Peyer's patch (tissue), 4 donors: Measurements from ENCODE around the gene PBLD. TPM values are rescaled to one million over a fixed set of nuclear protein-coding genes. Genes with fewer than 3 reads are reported as not detected.

Source experiments
- DNase-seq, 3 donors: peaks; one replicate each; pipeline ENCODE4 v3.0.0-alpha.2; 2017 to 2019
- H3K27ac ChIP-seq, 4 donors: fragments of 200-600 bp; sonication (generic); one replicate each; pipeline ENCODE4 v1.5.1; 2016 to 2019
- H3K27me3 ChIP-seq, 2 donors: fragments of 200-600 bp; sonication (generic); one replicate each; pipeline ENCODE4 v1.5.1; 2019
- H3K36me3 ChIP-seq, 3 donors: fragments of 200-600 bp; sonication (generic); one replicate each; pipeline ENCODE4 v1.5.1; 2016 to 2019
- H3K4me1 ChIP-seq, 4 donors: fragments of 200-600 bp; sonication (generic); one replicate each; pipeline ENCODE4 v1.5.1; 2016 to 2019
- H3K4me3 ChIP-seq, 4 donors: fragments of 200-600 bp; sonication (generic); 1 replicate in 3 of 4; 2 replicates in 1 of 4; pipeline ENCODE4 v1.5.1; 2016 to 2019; ENCODE audit warnings: mild to moderate bottlenecking in 1 of 4
- H3K9me3 ChIP-seq, 4 donors: fragments of 200-600 bp; sonication (generic); one replicate each; pipeline ENCODE4 v1.5.1; 2016 to 2019; ENCODE audit warnings: mild to moderate bottlenecking in 1 of 4
- CTCF ChIP-seq, 6 experiments: fragments of 450-650 bp in 4 of 6; fragments of 200-600 bp in 2 of 6; sonication (generic) in 1 of 6; IDR thresholded peaks; one replicate each; pipeline ENCODE4 v1.5.1; 2017 to 2019; ENCODE audit warnings: antibody characterized with exemption in 6 of 6, mild to moderate bottlenecking in 3 of 6, moderate library complexity in 1 of 6
- POLR2A ChIP-seq, 2 donors: fragments of 450-650 bp; IDR thresholded peaks; one replicate each; pipeline ENCODE4 v1.5.1; 2017; ENCODE audit warnings: antibody characterized with exemption in 2 of 2, mild to moderate bottlenecking in 2 of 2, moderate library complexity in 2 of 2
- total RNA-seq, 4 donors: library from RNA; depleted of rRNA; stranded (reverse); fragments of >200 nt; gene quantifications; one replicate each; pipeline ENCODE4 v1.1.0, GENCODE V29; 2016

The PBLD gene
- total RNA-seq, 4 donors from 2014 or later, result 30.5 to 241 (median 182) TPM

GRCh38 chr10:68302503-68302823 is 30.3 kb downstream of the PBLD start:
- no peaks in the 10 kb centered on the region for H3K9me3 ChIP-seq
- no peak overlapping the region for H3K4me3 ChIP-seq
- H3K27me3 ChIP-seq, result no peaks in the 10 kb centered on the region
- peaks cover 0 to 7% (median 0%) of the 10 kb centered on the region in 4 donors for H3K4me1 ChIP-seq
- TF ChIP-seq CTCF (IDR thresholded peaks at IDR 0.05), result no peak
- no peak for TF ChIP-seq POLR2A (IDR thresholded peaks at IDR 0.05)
- peaks cover 0 to 12% (median 0%) of the 10 kb centered on the region in 3 donors for H3K36me3 ChIP-seq
- no peak for DNase-seq
- H3K27ac ChIP-seq, result no peak overlapping the region

GRCh38 chr10:68301790-68302502 is 30.8 kb downstream of the PBLD start:
- H3K27me3 ChIP-seq, result no peaks in the 10 kb centered on the region
- no peaks in the 10 kb centered on the region for H3K9me3 ChIP-seq
- TF ChIP-seq CTCF (IDR thresholded peaks at IDR 0.05), result peak in 5 of 6 experiments; percentile 47 to 79 (median 72)
- no peak for TF ChIP-seq POLR2A (IDR thresholded peaks at IDR 0.05)
- peaks cover 0 to 7% (median 0%) of the 10 kb centered on the region in 4 donors for H3K4me1 ChIP-seq
- no peak for DNase-seq
- no peak overlapping the region for H3K4me3 ChIP-seq
- peaks cover 0 to 12% (median 0%) of the 10 kb centered on the region in 3 donors for H3K36me3 ChIP-seq
- H3K27ac ChIP-seq, result peak overlapping the region in 1 of 4 donors; percentile 2

- no peak for TF ChIP-seq POLR2A (IDR thresholded peaks at IDR 0.05)
- no peak for TF ChIP-seq CTCF (IDR thresholded peaks at IDR 0.05)
- Histone ChIP-seq H3K27me3 (no peaks in the 10 kb centered on the region), H3K4me1 (peaks cover 0 to 7% (median 0%) of the 10 kb centered on the region in 4 donors), H3K4me3 (no peak overlapping the region), H3K27ac (peak overlapping the region in 1 of 4 donors; percentile 35), H3K9me3 (no peaks in the 10 kb centered on the region), H3K36me3 (peaks cover 0 to 15% (median 0%) of the 10 kb centered on the region in 3 donors)
- no peak for DNase-seq
Measured at GRCh38 chr10:68301301-68301700, 31.4 kb downstream of the PBLD start.

GRCh38 chr10:68296843-68297663 is 35.7 kb downstream of the PBLD start:
- peaks cover 0 to 7% (median 0%) of the 10 kb centered on the region in 4 donors for H3K4me1 ChIP-seq

GRCh38 chr10:68290736-68291135 is 42.0 kb downstream of the PBLD start:
- Histone ChIP-seq H3K27me3 (no peaks in the 10 kb centered on the region), H3K36me3 (peaks cover 0 to 61% (median 0%) of the 10 kb centered on the region in 3 donors), H3K9me3 (no peaks in the 10 kb centered on the region), H3K4me3 (no peak overlapping the region), H3K4me1 (no peaks in the 10 kb centered on the region), H3K27ac (no peak overlapping the region)
- no peak for DNase-seq
- TF ChIP-seq CTCF (IDR thresholded peaks at IDR 0.05) (no peak), POLR2A (IDR thresholded peaks at IDR 0.05) (no peak)

More at GRCh38 chr10:68296843-68297663, 35.7 kb downstream of the PBLD start:
- Histone ChIP-seq H3K36me3 (peaks cover 0 to 44% (median 0%) of the 10 kb centered on the region in 3 donors), H3K9me3 (no peaks in the 10 kb centered on the region), H3K27me3 (no peaks in the 10 kb centered on the region), H3K27ac (no peak overlapping the region), H3K4me3 (no peak overlapping the region)
- DNase-seq, result no peak
- no peak for TF ChIP-seq POLR2A (IDR thresholded peaks at IDR 0.05)
- TF ChIP-seq CTCF (IDR thresholded peaks at IDR 0.05), result no peak
